ENCODE data around the gene MYOZ1. TPM values are rescaled to one million over a fixed set of nuclear protein-coding genes. Genes with fewer than 3 reads are reported as not detected.
A peak's percentile ranks its signal among the peaks of the same experiment; 100 is the strongest.
"Not testable (repeated sequence)": the region's sequence is repeated elsewhere in the genome, so short reads cannot be mapped to it uniquely, and the experiment has no call there.

MYOZ1 gene, protein sequence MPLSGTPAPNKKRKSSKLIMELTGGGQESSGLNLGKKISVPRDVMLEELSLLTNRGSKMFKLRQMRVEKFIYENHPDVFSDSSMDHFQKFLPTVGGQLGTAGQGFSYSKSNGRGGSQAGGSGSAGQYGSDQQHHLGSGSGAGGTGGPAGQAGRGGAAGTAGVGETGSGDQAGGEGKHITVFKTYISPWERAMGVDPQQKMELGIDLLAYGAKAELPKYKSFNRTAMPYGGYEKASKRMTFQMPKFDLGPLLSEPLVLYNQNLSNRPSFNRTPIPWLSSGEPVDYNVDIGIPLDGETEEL
- not detected in 2 replicates for total RNA-seq

DNA sequence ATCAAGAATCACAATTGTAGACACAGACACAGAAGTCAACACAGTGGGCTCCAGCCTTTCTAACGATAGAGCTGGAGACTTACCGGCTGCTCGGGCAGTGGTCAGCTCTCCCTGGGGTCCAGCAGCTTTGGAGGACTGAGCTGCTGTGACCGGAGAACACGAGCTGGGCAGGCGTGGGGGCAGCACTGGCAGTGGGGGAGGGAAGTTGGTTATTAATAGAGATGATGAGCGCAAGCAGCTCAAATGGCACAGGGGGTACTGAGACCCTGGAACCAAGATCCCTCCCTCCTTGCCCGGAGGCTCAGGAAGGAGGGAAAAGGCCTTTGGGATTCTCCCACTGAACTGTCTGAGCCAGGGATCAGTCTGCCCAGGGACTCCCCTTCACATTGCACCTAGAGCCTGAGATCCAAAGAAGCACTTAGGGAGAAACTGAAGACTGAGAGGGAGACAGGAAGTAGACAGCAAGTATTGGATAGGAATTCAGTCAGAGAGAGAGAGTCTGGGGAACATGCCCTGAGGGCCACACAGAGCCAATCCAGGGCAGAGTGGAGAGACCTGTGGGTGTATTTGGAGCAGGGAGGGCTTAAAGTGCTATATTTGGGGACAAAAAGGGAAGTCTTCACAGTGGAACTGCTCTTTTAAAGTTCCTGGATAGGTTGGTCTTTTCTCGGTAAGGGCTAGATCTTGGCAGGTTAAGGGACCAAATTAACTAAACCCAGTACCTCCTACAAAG, at the start of gene MYOZ1:
Gene MYOZ1, minus strand, starts transcription at position 147 of the 733 bp plus-strand sequence. CDS start 1,457 bp downstream, outside the sequence.
- Mint-ChIP-seq H3K9me3 (no peaks in the 10 kb centered on the region), H3K4me1 (peaks cover 18% of the 10 kb centered on the region), H3K27me3 (peaks cover 9% of the 10 kb centered on the region), H3K27ac (no peak within 1 kb of the TSS), H3K36me3 (ENCODE audit: low read depth) (no peaks in the 10 kb centered on the region), H3K4me3 (no peak within 1 kb of the TSS)
- intact Hi-C loops (cut with micrococcal nuclease): loop anchor here (5.0 kb wide), 1 partner anchor 379 kb away; no protein-coding TSS in a partner anchor
- no peak for DNase-seq

DNA sequence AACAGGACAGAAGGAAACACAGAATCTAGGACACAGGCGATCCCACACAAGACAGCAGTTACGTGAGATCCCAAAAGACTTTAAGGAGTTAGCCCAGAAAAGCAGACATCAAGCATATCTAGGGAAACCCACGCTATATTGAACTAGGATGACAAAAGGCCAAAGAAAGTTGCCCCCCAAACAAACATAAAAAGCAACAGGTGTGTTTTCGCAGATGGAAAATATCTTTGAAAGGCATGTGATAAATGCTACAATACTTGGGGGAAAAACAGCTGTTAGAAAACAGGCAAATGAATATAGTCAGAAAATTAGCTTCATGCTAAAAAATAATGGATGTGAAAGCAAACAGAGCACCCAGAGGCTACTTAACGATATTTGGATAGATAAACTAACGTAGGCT, 49.5 kb upstream of the MYOZ1 start:
- H3K4me1 Mint-ChIP-seq; intact Hi-C loops (cut with micrococcal nuclease); H3K27me3 Mint-ChIP-seq; H3K4me3 Mint-ChIP-seq; H3K9me3 Mint-ChIP-seq; H3K27ac Mint-ChIP-seq; DNase-seq: not testable (repeated sequence)
- peaks cover 14% of the 10 kb centered on the region for H3K36me3 Mint-ChIP-seq (ENCODE audit: low read depth)

DNA sequence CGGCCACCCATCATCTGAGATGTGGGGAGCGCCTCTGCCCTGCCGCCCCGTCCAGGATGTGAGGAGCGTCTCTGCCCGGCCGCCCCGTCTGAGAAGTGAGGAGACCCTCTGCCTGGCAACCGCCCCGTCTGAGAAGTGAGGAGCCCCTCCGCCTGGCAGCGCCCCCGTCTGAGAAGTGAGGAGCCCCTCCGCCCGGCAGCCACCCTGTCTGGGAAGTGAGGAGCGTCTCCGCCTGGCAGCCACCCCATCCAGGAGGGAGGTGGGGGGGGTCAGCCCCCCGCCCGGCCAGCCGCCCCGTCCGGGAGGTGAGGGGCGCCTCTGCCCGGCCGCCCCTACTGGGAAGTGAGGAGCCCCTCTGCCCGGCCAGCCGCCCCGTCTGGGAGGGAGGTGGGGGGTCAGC, 48.3 kb upstream of the MYOZ1 start:
- H3K27ac Mint-ChIP-seq; H3K4me1 Mint-ChIP-seq; intact Hi-C loops (cut with micrococcal nuclease); H3K27me3 Mint-ChIP-seq; DNase-seq; H3K4me3 Mint-ChIP-seq; H3K9me3 Mint-ChIP-seq: not testable (repeated sequence)
- peaks cover 16% of the 10 kb centered on the region for H3K36me3 Mint-ChIP-seq (ENCODE audit: low read depth)

DNA sequence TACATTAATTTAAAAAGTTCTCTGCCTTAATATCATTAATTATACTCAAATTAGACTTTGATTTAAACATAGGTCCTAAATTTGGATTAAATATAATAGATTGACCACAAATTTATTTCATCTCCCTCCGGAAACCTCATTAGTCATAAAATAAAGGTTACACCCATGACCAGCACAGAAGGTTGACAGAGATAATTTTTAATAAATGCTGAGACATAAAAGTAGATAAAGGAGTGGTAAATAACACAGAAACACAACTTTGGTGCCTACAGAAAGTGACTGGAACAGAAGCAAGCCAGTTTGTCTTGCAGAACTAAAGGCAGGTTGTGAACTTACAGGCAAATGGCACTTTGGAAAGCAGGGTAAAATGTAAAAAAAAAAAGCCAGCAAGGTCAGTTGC, 46.4 kb upstream of the MYOZ1 start:
- H3K4me1 Mint-ChIP-seq; H3K27ac Mint-ChIP-seq; intact Hi-C loops (cut with micrococcal nuclease); H3K9me3 Mint-ChIP-seq; H3K4me3 Mint-ChIP-seq; H3K27me3 Mint-ChIP-seq; DNase-seq: not testable (repeated sequence)
- peaks cover 14% of the 10 kb centered on the region for H3K36me3 Mint-ChIP-seq (ENCODE audit: low read depth)

DNA sequence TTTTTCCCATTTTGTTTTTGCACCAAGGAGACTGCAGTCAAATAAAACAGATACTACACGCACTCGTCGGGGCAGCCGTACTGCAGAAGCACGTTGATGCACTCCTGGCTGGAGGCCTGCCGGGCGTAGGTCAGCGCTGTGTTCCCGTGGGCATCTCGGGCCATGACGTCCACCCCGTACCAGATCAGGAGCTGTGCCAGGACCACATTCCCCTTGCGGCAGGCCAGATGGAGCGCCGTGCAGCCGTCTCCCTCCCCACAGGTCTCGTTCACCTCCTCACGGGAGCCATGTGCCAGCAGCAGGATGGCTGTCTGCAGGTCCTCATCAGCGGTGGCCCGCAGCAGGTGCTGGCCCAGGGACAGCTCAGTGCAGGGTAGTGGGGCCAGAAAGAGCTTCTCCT, 33.3 kb upstream of the MYOZ1 start:
- H3K36me3 Mint-ChIP-seq (ENCODE audit: low read depth); H3K4me3 Mint-ChIP-seq; intact Hi-C loops (cut with micrococcal nuclease); DNase-seq; H3K4me1 Mint-ChIP-seq; H3K27ac Mint-ChIP-seq; H3K27me3 Mint-ChIP-seq; H3K9me3 Mint-ChIP-seq: not testable (repeated sequence)

DNA sequence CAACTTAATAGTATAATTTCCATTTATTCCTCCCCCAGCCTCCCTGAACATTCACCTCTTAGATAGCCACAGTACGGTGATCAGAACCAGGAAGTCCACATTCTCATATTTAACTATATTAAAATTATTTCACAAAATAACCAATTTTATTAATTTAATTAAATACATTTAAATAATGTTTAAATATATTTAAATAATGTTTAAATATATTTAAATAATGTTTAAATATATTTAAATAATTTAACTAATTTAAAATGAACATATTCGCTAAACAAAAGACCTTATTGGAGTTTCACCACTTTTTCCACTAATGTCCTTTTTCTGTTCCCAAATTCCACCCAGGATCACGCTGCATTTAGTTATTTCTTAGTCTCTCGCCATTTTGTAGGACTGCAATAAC, 27.1 kb upstream of the MYOZ1 start:
- H3K36me3 Mint-ChIP-seq (ENCODE audit: low read depth); H3K4me3 Mint-ChIP-seq; H3K4me1 Mint-ChIP-seq; H3K27ac Mint-ChIP-seq; intact Hi-C loops (cut with micrococcal nuclease); H3K9me3 Mint-ChIP-seq; DNase-seq; H3K27me3 Mint-ChIP-seq: not testable (repeated sequence)

DNA sequence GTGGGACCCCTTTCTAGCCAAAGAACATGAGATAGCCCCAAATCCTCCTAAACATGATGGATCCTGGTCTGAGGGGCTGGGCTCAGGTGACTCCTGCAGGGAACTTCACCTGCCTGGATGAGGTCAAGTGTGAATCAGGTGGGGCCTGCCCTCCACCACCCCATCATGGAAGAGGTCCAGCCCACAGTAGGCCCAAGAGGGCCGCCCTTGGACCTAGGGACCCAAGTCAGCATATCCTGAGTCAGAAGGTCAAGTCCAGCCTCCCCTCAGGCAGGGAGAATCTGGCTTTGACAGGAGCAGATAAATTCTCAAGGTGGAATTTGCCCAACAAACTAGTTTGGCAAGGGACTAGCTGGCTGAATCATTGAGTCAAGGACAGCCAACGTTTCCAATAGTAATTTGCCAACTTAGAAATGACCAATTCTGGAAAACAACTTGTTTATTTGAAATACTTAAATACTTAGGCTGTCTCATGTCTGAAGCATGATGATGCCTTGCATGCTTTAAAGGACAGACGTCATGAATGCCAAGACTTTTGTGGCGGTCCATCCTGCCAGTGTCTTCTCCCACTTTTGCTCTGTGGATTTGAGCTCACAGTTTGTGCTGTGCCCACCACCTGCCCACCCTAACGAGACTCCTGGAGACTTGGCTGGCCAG, 25.0 kb upstream of the MYOZ1 start:
- intact Hi-C loops (cut with micrococcal nuclease); H3K27me3 Mint-ChIP-seq; H3K4me1 Mint-ChIP-seq; H3K9me3 Mint-ChIP-seq; H3K27ac Mint-ChIP-seq; H3K36me3 Mint-ChIP-seq (ENCODE audit: low read depth); H3K4me3 Mint-ChIP-seq: not testable (repeated sequence)
- peak; percentile 43 for DNase-seq

DNA sequence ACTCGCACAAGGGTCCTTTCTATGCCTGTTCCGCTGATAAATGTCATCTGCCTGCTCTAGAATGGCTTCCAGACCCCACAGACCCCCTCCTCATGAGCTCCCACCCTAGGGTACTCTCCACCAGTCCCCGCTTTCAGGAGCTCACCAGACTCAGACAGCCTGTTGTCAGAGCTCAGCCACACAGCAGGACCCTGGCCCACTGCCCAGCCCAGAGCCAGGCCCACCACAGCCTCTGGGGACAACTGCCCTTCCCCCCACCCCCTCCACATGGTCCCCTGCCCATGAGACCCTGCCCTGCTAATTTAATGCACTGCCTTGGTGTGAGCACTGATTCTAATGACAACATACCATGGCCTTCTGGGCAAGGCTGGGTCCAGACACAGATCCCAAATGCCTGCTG, 24.3 kb upstream of the MYOZ1 start:
- H3K27me3 Mint-ChIP-seq; H3K36me3 Mint-ChIP-seq (ENCODE audit: low read depth); intact Hi-C loops (cut with micrococcal nuclease); H3K4me1 Mint-ChIP-seq; H3K9me3 Mint-ChIP-seq; H3K27ac Mint-ChIP-seq; H3K4me3 Mint-ChIP-seq; DNase-seq: not testable (repeated sequence)

DNA sequence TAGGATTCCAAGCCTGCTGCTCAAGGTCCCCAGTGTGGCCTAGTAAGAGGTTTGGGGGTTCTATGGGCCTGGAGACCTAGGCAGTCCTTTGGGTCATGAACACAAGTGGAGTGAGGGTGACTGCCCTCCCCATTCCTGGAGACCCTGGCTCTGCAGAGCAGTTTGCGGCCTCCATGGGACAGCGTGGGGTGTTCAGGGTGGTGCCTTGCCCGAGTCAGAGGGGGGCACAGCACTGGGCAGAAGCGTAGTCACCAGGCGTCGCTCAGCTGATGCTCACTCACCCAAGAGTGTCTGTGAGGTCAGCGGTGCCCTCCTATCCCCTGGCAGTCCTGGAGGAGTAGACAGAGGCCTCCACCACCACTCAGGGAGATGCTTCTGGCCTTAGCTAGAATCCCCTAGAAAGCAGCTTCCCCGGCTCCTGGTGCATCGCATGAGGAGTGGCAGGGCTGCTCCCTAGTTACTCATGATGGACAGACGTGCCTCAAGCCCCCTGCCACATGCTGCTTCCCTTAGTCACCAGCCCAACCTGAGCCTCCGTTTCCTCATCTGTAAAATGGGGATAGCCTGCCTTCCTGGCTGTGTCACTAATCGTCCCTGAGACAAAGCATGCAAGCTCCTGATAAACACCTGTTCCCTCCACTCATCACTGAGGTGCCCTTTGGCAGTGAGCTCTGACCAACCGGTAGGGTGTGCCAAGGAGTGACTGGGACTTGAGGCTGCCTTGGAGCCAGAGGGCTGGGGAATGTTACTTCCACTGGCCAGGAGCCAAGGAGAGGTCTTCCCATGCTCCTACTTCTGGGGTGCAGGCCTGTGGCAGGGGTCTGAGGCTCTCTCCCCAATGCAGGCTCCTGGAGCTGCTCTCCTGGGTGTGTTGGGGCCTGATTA, 23.1 kb upstream of the MYOZ1 start:
- intact Hi-C loops (cut with micrococcal nuclease); H3K27ac Mint-ChIP-seq; H3K4me1 Mint-ChIP-seq; H3K9me3 Mint-ChIP-seq; H3K27me3 Mint-ChIP-seq; H3K36me3 Mint-ChIP-seq (ENCODE audit: low read depth); H3K4me3 Mint-ChIP-seq: not testable (repeated sequence)
- DNase-seq: peak; percentile 44

DNA sequence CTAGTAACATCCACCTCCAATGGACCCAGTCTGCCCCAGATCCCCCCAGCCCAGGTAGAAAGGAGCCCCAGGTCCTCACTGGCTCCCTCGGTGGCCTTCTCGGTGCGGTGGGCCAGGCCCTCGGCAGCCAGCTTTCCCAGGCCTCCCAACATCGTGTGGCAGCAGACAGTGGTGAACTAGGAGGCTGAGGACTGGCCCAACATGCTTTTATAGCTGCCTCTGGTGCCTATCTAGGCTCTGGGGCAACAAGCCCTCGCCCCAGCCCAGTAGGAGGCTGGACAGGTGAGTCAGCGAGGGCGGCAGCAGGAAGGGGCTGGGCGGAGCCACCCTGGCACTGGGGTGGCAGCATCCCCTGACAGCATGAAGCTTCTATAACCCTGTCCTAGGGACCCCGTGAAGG, 22.3 kb upstream of the MYOZ1 start:
- DNase-seq; H3K27me3 Mint-ChIP-seq; intact Hi-C loops (cut with micrococcal nuclease); H3K4me3 Mint-ChIP-seq; H3K4me1 Mint-ChIP-seq; H3K9me3 Mint-ChIP-seq; H3K36me3 Mint-ChIP-seq (ENCODE audit: low read depth); H3K27ac Mint-ChIP-seq: not testable (repeated sequence)

DNA sequence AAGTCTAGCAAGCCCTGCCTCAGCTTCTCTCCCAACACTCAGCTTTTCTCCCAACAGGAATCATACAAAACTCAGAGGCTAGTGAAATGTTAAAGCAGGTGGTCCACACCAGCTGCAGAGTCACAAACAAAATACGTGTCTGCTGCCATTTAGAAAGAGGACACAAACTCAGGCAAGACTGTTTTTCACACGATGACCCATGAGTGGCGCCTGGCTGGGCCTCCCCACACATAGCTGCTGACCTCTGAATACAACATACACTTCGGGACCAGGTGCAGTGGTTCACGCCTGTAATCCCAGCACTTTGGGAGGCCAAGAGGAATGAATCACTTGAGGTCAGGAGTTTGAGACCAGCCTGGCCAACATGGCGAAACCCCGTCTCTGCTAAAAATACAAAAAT, 21.4 kb upstream of the MYOZ1 start:
- H3K4me1 Mint-ChIP-seq; DNase-seq; H3K27me3 Mint-ChIP-seq; H3K27ac Mint-ChIP-seq; H3K4me3 Mint-ChIP-seq; H3K36me3 Mint-ChIP-seq (ENCODE audit: low read depth); intact Hi-C loops (cut with micrococcal nuclease); H3K9me3 Mint-ChIP-seq: not testable (repeated sequence)

DNA sequence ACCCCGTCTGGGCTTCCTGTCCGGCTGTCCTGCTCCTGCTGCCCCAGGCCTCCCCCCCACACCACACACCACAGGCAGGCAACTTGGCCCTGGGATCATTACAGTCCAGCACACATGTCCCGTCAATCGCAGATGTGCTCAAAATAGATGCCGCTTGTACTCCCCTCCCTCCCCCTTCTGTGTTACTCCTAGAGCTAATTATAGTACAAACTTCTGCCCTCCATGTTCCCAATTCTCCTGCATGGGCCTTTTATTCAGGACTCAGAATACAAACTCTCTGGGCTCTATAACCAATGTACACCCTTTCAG, 14.7 kb upstream of the MYOZ1 start, which contains the start of gene SYNPO2L:
Gene SYNPO2L, minus strand, starts transcription at position 40 of the 309 bp plus-strand sequence. CDS start 107 bp downstream, outside the sequence.
- DNase-seq: no peak
- intact Hi-C loops (cut with micrococcal nuclease): no loop called here
- no peaks in the 10 kb centered on the region for H3K9me3 Mint-ChIP-seq
- no peak within 1 kb of the TSS for H3K4me3 Mint-ChIP-seq
- H3K36me3 Mint-ChIP-seq (ENCODE audit: low read depth): no peaks in the 10 kb centered on the region
- peaks cover 5% of the 10 kb centered on the region for H3K4me1 Mint-ChIP-seq
- no peak within 1 kb of the TSS for H3K27ac Mint-ChIP-seq
- no peaks in the 10 kb centered on the region for H3K27me3 Mint-ChIP-seq

DNA sequence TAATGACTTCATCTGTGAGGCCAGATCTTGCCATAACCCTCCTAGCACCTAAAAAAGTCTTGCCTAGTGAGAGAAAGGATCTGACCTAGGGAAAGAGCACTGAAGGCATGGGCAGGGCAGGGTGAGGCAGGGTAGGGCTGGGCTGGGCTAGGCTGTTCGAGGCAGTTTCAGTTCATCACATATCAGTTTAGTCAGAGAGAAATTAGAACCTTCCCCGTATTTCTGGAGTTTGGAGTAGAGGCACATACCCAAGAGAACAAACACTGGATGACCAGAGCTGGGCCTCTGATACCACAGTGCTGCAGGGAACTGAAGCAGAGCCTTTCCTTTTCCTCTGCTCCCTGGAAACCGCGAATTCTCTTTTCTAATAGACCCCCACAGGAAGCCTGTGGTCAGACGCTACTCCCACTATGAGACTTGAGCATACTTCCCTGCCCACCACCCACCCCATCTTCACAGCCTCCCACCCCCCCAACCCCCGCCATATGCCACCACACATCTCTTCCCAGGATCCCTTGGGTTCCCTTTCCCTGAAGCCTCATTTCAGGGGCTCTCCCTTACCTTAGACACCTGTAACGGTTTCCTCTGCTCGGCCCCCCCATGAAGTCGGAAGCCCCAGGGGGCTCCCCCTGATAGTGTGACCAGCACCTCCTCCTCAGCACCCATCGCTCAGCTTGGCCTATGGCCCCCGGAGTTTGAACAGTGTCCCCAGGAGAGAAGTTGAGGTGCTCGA, 14.1 kb upstream of the MYOZ1 start:
- no peaks in the 10 kb centered on the region for H3K9me3 Mint-ChIP-seq
- peaks cover 7% of the 10 kb centered on the region for H3K4me1 Mint-ChIP-seq
- H3K4me3 Mint-ChIP-seq: no peak overlapping the region
- no peak for DNase-seq
- no peak overlapping the region for H3K27ac Mint-ChIP-seq
- intact Hi-C loops (cut with micrococcal nuclease): no loop called here
- no peaks in the 10 kb centered on the region for H3K36me3 Mint-ChIP-seq (ENCODE audit: low read depth)
- peaks cover 3% of the 10 kb centered on the region for H3K27me3 Mint-ChIP-seq
